GM18498 (cell line): Measurements from ENCODE around the gene ENTPD7.
"Not testable (repeated sequence)": the region's sequence is repeated elsewhere in the genome, so short reads cannot be mapped to it uniquely, and the experiment has no call there.

Experiments
- ATAC-seq: cut with Tn5 transposase; IDR thresholded peaks from one replicate; pipeline ENCODE4 v1.9.1; 2021; ENCODE audit warnings: mild to moderate bottlenecking, moderate library complexity; ENCODE audit not compliant: unreplicated experiment

ENTPD7 gene

GRCh38 chr10:99659031-99659867 is at the start of gene ENTPD7:
ENTPD7 (plus strand) TSS chr10:99659509; CDS start chr10:99659957, 448 bp downstream.
- ATAC-seq = peak; percentile 100

- ATAC-seq = no peak
These were observed 49.1 kb upstream of the ENTPD7 start for GRCh38 chr10:99610221-99610620.

GRCh38 chr10:99611326-99611725 is 48.0 kb upstream of the ENTPD7 start:
- no peak for ATAC-seq

- no peak for ATAC-seq
These were observed 47.0 kb upstream of the ENTPD7 start for GRCh38 chr10:99612167-99612831.

GRCh38 chr10:99615426-99615825 is 43.9 kb upstream of the ENTPD7 start:
- ATAC-seq = no peak

- no peak for ATAC-seq
These were observed 41.6 kb upstream of the ENTPD7 start for GRCh38 chr10:99617696-99618095.

GRCh38 chr10:99619090-99619800 is 40.1 kb upstream of the ENTPD7 start:
- no peak for ATAC-seq

- ATAC-seq = peak; percentile 3
These were observed 39.2 kb upstream of the ENTPD7 start, which contains the start of gene SLC25A28 for GRCh38 chr10:99619851-99620710. SLC25A28 (minus strand) TSS chr10:99620439; CDS start chr10:99620335, 104 bp downstream.

- ATAC-seq = peak; percentile 86
These were observed 38.4 kb upstream of the ENTPD7 start for GRCh38 chr10:99620711-99621453.

GRCh38 chr10:99621454-99622251 is 37.7 kb upstream of the ENTPD7 start:
- no peak for ATAC-seq

GRCh38 chr10:99623919-99624318 is 35.4 kb upstream of the ENTPD7 start:
- no peak for ATAC-seq

GRCh38 chr10:99625124-99625523 is 34.2 kb upstream of the ENTPD7 start:
- ATAC-seq = not testable (repeated sequence)

- ATAC-seq = no peak
These were observed 30.2 kb upstream of the ENTPD7 start for GRCh38 chr10:99628923-99629624.

- ATAC-seq = no peak
These were observed 29.7 kb upstream of the ENTPD7 start for GRCh38 chr10:99629625-99629978.

- no peak for ATAC-seq
These were observed 28.9 kb upstream of the ENTPD7 start for GRCh38 chr10:99630433-99630832.

- no peak for ATAC-seq
These were observed 28.3 kb upstream of the ENTPD7 start for GRCh38 chr10:99630991-99631390.

GRCh38 chr10:99631496-99631895 is 27.8 kb upstream of the ENTPD7 start:
- no peak for ATAC-seq

GRCh38 chr10:99633832-99634231 is 25.5 kb upstream of the ENTPD7 start:
- no peak for ATAC-seq
